HFFc6 (cell line): Measurements from ENCODE around the gene TSTD2. TPM values are rescaled to one million over a fixed set of nuclear protein-coding genes. Genes with fewer than 3 reads are reported as not detected.

Experiments
- DNase-seq: peaks from one replicate; pipeline ENCODE4 v3.0.0-alpha.2; 2018
- H3K27ac Mint-ChIP-seq: 2 replicates; pipeline ENCODE4 v1.8.0; 2020; ENCODE audit warnings: mild to moderate bottlenecking, mixed read lengths
- H3K27me3 Mint-ChIP-seq: 2 replicates; pipeline ENCODE4 v1.8.0; 2021; ENCODE audit warnings: mild to moderate bottlenecking, moderate library complexity, mixed read lengths; ENCODE audit not compliant: insufficient read depth
- H3K36me3 Mint-ChIP-seq: 2 replicates; pipeline ENCODE4 v1.8.0; 2021; ENCODE audit warnings: low read depth, mixed read lengths
- H3K4me1 Mint-ChIP-seq: 2 replicates; pipeline ENCODE4 v1.8.0; 2020; ENCODE audit warnings: low read depth, mixed read lengths
- H3K4me3 Mint-ChIP-seq: 2 replicates; pipeline ENCODE4 v1.8.0; 2020; ENCODE audit warnings: mild to moderate bottlenecking, moderate library complexity, mixed read lengths
- H3K9me3 Mint-ChIP-seq: 2 replicates; pipeline ENCODE4 v1.8.0; 2020; ENCODE audit warnings: mild to moderate bottlenecking, mixed read lengths
- CTCF ChIP-seq: fragments of 200-600 bp; sonication (generic); IDR thresholded peaks from 2 replicates; pipeline ENCODE4 v1.5.0; 2021; ENCODE audit warnings: antibody characterized with exemption, mild to moderate bottlenecking
- total RNA-seq, 6 experiments: library from RNA; stranded (reverse); fragmentation: NEBNext Ultra II Directional; extraction: Animal tissue kit (Norgen Biotek cat#: 25700); gene quantifications; 2 replicates in 1 of 6; 3 replicates in 5 of 6; pipeline ENCODE4 v1.2.3, GENCODE V29; 2021

TSTD2 gene
- total RNA-seq, 6 experiments from 2014 or later: 7.0 to 10.7 (median 8.6) TPM

GRCh38 chr9:97565262-97565661 is 67.9 kb downstream of the TSTD2 start:
- no peak for TF ChIP-seq CTCF
- Mint-ChIP-seq H3K27ac (no peak overlapping the region), H3K36me3 (no peaks in the 10 kb centered on the region), H3K27me3 (peaks cover 51% of the 10 kb centered on the region), H3K4me1 (peaks cover 13% of the 10 kb centered on the region), H3K9me3 (no peaks in the 10 kb centered on the region), H3K4me3 (no peak overlapping the region)
- no peak for DNase-seq

GRCh38 chr9:97564291-97565175 is 68.6 kb downstream of the TSTD2 start:
- TF ChIP-seq CTCF: no peak
- no peaks in the 10 kb centered on the region for H3K9me3 Mint-ChIP-seq
- H3K36me3 Mint-ChIP-seq: no peaks in the 10 kb centered on the region
- H3K27ac Mint-ChIP-seq: no peak overlapping the region
- peak; percentile 67 for DNase-seq
- H3K4me1 Mint-ChIP-seq: peaks cover 13% of the 10 kb centered on the region
- peaks cover 48% of the 10 kb centered on the region for H3K27me3 Mint-ChIP-seq
- H3K4me3 Mint-ChIP-seq: no peak overlapping the region

GRCh38 chr9:97563458-97564135 is 69.6 kb downstream of the TSTD2 start:
- Mint-ChIP-seq H3K4me1 (peaks cover 19% of the 10 kb centered on the region), H3K27ac (no peak overlapping the region), H3K9me3 (no peaks in the 10 kb centered on the region), H3K4me3 (no peak overlapping the region), H3K27me3 (peaks cover 45% of the 10 kb centered on the region), H3K36me3 (no peaks in the 10 kb centered on the region)
- DNase-seq: no peak
- TF ChIP-seq CTCF: no peak

- Mint-ChIP-seq H3K36me3 (no peaks in the 10 kb centered on the region), H3K27me3 (peaks cover 34% of the 10 kb centered on the region), H3K4me1 (peaks cover 19% of the 10 kb centered on the region), H3K27ac (no peak overlapping the region), H3K4me3 (no peak overlapping the region), H3K9me3 (no peaks in the 10 kb centered on the region)
- no peak for DNase-seq
- no peak for TF ChIP-seq CTCF
These were observed 70.6 kb downstream of the TSTD2 start for GRCh38 chr9:97562542-97562941.

GRCh38 chr9:97561501-97561900 is 71.7 kb downstream of the TSTD2 start:
- H3K27ac Mint-ChIP-seq: no peak overlapping the region
- DNase-seq: no peak
- no peak for TF ChIP-seq CTCF

More at GRCh38 chr9:97561501-97561900, 71.7 kb downstream of the TSTD2 start:
- Mint-ChIP-seq H3K27me3 (peaks cover 37% of the 10 kb centered on the region), H3K4me3 (no peak overlapping the region), H3K4me1 (peaks cover 19% of the 10 kb centered on the region), H3K36me3 (no peaks in the 10 kb centered on the region), H3K9me3 (no peaks in the 10 kb centered on the region)
